LHCN-M2 (cell line): Measurements from ENCODE around the gene DCBLD2. TPM values are rescaled to one million over a fixed set of nuclear protein-coding genes. Genes with fewer than 3 reads are reported as not detected.
"Not testable (repeated sequence)": the region's sequence is repeated elsewhere in the genome, so short reads cannot be mapped to it uniquely, and the experiment has no call there.

Experiments used
- DNase-seq: peaks from one replicate; pipeline ENCODE4 v3.0.0-alpha.2; 2012; ENCODE audit warnings: low read depth
- total RNA-seq: library from RNA; depleted of rRNA; stranded (reverse); fragments of >200 nt; gene quantifications from 2 replicates; pipeline ENCODE4 v1.2.3, GENCODE V29; 2014

Gene DCBLD2
- total RNA-seq, 1 experiment from 2014 or later, result 628 TPM

DNA sequence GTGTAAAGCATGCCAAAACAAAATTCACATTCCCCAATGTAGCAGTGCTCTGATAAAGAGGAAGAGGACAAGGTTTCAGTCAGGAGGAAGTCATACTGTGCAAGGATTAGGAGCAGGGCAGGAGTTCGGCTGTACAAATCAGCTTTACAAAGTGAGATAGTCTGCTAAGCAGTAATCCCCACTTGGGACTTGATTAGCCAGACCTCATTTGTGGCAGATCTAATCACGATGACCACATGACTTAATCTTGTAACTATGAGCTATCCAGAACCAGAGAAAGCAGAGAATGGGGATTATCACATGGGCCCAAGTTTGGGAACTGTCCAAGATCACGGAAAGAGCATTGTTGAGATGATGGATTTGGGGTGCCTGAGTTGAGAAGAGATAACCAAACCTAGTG lies 7.8 kb downstream of the DCBLD2 start:
- no peak for DNase-seq

DNA sequence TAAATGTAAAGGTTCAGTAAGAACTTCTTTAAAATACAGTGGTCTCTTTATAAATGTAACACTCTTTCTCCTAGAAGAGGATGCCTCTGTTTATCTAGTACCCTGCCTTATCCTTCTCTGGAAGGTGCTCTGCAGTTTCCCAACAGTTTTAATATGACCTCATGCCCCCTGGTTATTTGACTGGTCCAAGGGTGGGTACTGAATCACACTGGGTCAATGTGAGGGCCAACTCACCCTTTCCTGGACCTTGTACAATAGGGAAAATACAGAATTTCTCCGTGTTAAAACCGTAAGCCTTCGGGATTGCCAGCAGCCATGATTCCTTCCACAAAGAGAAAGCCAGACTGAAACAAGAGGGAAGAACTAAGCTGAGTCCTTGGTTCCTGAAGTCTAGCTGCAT lies 9.2 kb downstream of the DCBLD2 start:
- DNase-seq, result no peak

DNA sequence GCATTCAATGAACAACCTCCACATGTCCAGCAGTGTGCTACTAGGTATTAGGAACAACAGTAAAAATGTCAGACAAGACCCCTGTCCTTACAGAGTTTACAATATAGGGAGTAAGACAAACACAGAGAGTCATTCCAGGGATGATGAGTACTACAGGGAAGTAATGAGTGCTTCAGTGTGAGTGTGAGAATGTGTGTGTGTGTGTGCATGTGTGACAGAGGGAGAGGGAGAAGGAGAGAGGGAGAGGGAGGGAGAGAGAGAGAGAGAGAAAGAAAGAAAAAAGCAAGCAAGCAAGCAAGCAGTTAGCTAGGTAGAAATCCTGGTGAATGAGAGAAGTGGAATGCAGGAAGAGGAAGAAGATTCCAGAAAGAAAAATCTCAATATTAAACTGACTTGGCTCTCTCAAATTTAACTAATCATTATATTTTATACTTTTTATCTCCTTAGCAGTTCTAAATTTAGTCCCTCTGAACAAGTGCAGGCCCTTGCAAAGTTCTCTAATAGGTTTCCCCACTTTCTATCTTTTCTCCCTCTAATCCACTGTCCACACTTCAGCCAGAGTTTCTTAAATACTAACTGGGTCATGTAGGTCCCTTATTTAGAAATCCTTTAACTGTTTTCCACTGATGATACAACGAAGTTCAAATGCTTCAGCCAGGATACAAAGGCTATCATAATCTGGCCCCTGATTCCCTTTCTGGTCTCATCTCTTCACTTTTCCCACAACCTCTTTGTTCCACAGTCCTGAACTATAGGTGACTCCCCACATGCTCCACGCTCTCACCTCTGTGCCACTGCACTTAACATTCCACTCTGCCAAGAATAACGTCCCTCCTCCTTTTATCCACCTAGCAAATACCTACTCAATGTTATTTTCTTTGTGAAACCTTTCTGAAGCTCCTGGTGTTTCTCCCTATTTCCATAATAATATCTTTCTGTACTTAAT lies 10.3 kb downstream of the DCBLD2 start:
- no peak for DNase-seq

DNA sequence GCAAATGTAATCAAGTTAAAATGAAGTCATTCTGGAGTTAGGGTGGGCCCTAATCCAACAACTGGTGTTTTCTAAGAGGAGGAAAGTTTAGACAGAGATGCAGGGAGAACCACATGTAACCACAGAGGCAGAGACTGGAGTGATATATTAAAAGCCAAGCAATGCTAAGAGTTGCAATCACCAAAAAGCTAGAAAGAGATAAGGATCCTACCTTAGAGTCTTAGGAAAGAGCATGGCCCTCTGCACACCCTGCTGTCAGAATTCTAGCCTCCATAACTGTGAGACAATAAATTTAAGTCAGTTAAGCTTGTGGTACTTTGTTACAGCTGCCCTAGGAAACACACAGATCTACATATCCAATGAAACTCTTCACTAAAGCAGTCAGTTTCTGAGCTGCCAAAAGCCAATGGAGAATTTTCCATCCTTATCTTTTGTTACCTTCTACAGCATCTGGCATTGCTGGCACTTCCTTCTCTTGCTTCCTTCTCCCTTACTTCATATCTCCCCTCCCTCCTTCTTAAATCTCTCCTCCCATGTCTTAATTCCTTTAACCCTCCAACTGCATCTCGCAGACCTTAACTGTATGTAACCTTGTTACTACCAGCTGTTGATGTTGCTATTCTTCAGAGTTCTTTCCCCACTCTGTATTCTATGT lies 11.2 kb downstream of the DCBLD2 start:
- no peak for DNase-seq

DNA sequence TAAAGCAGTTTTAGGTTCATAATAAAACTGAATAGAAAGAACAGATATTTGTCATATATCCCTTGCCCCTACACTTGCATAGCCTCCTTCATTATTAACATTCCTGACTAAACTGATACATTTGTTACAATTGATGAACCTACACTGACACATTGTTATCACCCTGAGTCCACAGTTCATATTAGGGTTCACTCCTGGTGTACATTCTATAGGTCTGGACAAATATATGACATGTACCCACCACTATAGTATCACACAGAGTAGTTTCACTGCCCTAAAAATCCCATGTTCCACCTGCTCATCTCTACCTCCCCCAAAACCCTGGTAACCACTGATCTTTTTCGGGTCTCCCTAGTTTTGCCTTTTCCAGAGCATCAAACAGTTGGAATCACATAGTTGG lies 13.8 kb downstream of the DCBLD2 start:
- no peak for DNase-seq

DNA sequence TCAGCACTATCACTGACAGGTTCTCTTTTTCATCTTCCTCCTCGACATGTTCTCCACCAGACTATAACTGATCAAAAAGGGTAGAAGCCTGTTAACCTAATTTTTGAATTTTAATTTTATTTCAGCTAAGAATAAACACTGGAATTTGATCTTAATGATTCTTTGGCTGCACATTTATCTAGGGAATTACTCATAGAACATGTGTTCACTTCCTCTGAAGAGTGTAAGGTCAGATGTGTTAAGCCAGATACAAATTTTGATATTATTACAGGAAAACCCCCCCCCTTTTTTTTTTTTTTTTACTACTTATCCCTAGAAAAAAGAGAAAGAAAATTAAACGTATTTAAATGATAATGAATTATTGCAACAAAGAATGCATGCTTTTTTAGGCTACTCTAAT lies 15.0 kb downstream of the DCBLD2 start:
- peak; percentile 57 for DNase-seq

DNA sequence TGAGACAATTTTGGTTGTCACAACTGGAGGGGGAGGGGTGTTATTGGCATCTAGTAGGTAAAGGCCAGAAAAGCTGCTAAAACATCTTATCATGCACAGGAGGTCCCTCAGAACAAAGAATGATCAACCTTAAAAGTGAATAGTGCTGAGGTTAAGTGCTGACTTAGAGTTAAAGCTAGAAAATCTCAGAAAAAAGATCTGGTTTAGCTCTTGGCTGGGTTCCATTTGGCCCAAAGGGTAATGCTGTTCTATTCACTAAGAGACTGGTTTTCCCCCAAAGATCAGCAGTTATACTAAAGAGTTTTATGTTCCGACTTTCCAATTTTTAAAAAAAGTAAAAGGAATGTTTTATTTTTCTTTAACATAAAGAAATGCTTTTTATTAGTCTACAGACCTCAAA lies 15.6 kb downstream of the DCBLD2 start:
- DNase-seq, result no peak

DNA sequence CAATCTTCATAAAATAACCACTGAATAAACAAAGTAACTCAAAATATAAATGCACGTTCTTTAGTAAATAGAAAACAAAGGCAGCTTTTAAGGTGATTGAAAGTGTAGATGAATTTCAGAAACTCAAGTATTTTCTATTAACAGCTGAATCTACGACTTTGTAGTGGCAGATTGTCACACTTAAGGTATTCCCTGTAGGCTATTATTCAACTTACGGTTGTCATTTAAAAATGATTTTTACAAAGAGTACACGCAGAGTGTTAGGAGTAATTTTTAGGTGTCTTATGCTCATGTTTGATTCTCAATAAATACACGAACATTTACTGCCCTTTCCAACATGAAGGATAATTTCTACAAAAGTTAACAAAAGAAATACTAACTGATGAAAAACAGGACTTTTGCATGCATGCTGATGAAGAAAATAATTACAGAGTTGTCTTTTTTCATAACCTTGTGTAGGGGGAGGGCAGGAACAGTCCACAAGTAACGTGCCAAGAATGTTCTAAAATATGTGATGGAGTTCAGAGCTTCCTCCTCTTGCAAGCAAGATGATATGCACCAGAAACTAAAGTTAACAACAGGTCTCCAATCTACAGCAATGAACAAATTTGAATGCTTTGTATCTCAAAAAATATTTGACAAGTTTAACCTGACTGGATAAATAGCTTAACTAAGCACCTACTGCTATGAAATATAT lies 16.7 kb downstream of the DCBLD2 start:
- peak; percentile 56 for DNase-seq

DNA sequence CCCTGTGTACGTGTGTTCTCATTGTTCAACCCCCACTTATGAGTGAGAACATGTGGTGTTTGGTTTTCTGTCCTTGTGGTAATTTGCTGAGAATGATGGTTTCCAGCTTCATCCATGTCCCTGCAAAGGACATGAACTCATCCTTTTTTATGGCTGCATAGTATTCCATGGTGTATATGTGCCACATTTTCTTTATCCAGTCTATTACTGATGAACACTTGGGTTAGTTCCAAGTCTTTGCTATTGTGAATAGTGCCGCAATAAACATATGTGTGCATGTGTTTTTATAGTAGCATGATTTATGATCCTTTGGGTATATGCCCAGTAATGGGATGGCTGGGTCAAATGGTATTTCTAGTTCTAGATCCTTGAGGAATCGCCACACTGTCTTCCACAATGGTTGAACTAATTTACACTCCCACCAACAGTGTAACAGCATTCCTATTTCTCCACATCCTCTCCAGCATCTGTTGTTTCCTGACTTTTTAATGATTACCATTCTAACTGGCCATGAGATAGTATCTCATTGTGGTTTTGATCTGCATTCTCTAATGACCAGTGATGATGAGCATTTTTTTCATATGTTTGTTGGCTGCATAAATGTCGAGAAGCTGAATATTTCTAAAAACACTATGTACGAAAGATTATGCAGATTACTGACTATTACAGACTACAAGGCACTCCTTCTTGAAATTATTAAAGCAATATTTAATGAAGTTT lies 18.7 kb downstream of the DCBLD2 start:
- DNase-seq, result not testable (repeated sequence)

DNA sequence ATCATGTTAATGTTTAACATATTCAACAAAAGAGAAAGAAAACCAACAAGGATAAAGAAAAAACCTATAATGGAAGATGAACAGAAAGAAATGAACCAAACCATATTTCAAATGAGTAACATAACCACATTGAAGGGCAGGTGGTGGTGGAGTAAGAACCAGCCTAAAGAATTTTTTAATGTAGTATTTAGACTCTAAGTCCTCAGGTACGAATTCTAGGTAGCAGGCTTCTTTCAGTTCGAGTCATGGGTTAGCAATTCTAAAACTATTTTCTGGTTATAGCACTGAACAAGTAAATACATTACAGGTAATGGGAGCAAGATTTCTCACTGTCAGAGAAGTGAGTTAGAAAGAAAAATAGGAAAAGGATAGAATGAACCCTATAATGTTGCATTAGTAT lies 24.4 kb downstream of the DCBLD2 start:
- DNase-seq, result no peak

DNA sequence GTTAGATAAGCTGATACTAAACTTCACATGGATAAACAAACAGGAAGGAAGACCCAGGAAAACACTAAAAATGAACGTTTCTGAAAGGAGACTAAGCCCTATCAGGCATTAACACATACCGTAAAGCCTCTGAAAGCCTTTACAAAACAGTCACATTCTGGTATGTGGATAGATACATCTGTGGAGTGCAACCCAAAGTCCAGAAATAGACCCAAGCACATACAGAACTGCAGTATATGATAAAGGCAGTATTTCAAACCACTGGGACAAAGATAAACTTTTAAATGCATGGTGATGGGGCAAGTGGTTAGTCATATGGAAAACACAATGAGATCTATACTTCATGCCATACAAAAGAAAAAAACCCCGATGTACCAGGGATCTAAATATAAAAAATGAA lies 26.0 kb downstream of the DCBLD2 start:
- no peak for DNase-seq

DNA sequence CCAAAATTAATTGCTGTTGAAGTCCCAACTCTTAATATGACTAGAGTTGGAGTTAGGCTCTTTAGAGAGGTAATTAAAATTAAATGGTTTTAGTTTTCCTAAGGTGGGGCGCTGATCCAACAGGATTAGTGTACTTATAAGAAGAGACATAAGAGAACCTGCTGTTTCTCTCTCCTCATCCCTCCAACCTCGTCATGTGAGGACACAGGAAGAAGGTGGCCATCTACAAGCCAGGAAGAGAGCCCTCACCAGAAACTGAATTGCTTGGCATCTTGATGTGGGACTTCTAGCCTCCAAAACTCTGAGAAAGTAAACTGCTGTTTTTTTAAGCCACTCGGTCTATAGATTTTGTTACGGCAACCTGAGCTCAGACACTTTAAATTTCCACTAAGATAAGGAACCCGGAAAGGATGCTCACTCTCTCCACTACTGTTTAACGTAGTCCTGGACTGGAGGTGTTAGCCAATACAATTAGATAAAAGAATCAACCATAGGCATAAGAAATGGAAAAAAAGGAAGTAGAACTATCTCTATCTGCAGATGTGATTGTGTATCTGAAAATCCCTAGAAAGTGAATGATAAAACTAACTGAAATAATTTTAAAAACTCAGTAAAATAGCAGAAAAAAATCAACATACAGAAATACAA lies 26.8 kb downstream of the DCBLD2 start:
- no peak for DNase-seq

DNA sequence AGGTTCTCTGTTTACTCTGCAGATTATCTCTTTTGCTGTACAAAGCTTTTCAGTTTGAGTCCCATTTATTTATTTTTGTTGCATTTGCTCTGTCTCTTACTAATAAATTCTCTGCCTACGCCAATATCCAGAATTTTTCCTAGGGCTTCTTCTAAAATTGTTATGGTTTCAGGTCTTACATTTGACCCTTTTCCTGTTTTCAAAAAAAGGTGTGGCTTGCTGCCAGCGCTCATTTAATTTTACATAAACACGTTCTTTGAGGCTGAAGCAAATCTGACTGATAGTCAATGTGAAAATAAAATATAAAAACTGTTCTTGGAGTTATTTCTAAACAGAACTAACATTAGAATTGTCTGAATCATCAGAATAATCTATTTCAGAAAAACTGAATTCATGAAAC lies 32.1 kb downstream of the DCBLD2 start:
- DNase-seq, result no peak

DNA sequence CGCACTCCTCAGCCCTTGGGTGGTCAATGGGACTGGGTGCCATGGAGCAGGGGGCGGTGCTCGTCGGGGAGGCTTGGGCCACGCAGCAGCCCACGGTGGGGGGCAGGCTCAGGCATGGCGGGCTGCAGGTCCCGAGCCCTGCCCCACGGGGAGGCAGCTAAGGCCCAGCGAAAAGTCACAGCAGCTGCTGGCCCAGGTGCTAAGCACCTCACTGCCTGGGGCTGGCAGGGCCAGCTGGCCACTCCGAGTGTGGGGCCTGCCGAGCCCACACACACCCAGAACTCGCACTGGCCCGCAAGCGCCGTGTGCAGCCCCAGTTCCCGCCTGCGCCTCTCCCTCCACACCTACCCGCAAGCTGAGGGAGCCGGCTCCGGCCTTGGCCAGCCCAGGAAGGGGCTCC lies 43.5 kb downstream of the DCBLD2 start:
- not testable (repeated sequence) for DNase-seq

DNA sequence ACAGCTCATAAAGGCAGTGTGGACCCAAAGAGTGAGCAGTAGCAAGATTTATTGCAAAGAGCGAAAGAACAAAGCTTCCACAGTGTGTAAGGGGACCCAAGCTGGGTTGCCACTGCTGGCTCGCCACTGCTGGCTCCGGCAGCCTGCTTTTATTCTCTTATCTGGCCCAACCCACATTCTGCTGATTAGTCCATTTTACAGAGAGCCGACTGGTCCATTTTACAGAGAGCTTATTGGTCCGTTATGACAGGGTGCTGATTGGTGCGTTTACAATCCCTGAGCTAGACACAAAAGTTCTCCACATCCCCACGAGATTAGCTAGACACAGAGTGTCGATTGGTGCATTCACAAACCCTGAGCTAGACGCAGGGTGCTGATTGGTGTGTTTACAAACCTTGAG lies 44.2 kb downstream of the DCBLD2 start:
- not testable (repeated sequence) for DNase-seq

DNA sequence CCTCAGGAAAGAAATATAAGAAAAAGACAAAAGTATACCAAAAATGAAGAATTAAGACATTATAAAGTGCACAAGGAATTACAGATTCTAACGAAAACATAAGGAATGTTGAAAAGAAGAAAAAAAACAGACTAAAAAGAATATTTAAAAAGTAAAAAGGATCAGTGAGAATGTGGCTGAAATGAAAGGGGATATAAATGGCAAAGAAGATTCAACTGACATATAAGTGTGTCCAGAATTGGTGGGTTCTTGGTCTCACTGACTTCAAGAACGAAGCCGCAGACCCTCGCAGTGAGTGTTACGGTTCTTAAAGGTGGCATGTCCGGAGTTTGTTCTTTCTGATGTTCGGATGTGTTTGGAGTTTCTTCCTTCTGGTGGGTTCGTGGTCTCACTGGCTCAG lies 44.8 kb downstream of the DCBLD2 start:
- no peak for DNase-seq

DNA sequence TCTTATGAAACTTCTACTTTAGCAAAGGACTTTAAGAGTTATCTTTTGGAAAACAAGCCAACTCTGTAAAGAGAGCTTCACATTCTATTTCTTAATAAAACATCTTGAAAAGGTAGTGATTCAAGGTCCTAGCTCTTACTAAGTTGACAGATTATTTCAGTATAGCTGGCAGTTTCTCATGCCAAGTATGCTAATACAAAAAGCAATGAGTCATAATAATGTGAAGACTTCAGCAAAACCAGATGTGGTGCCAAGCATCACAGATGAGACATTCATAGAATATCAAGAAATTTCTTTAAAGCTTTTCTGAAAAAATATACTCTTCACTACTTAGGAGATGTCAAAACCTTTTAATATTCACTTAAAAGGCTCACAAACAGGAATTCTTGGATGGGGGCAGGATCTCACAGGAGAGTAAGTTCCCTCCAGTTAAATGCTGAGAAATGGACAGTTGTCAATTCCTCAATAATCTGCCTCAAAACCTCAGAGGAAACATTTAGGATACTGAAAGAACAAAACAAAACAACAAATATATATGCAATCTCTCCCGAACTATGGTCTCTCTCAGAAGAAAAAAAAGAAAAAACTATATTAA lies 45.6 kb downstream of the DCBLD2 start:
- peak; percentile 89 for DNase-seq

DNA sequence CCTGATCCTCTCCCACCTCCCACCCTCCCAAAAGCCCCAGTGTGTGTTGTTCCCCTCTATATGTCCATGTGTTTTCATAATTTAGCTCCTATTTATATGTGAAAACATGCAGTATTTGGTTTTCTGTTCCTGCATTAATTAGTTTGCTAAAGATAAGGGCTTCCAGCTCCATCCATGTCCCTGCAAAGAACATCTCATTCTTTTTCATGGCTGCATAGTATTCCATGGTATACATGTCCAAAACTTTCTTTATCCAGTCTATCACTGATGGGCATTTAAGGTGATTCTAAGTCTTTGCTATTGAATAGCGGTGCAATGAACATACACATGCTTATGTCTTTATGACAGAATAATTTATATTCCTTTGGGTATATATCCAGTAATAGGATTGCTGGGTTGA lies 53.4 kb downstream of the DCBLD2 start:
- no peak for DNase-seq

DNA sequence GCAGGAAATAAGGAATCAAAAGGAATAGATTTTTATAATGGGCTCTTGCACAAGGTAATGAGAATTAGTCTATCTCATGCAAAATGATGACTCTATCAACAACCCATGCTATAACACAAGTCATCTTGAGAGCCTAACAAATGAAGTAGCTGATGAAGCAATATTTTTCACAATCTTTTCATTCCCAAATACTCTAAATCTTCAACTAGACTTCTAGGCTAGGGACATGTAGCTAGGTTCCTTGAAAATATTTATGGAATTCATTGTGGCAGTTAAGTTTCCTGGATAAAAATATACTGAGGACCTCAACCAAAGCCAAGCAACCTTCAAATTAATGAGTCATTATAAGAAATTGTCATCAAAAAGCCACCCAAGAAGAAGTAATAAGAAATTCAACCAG lies 55.4 kb downstream of the DCBLD2 start:
- no peak for DNase-seq

DNA sequence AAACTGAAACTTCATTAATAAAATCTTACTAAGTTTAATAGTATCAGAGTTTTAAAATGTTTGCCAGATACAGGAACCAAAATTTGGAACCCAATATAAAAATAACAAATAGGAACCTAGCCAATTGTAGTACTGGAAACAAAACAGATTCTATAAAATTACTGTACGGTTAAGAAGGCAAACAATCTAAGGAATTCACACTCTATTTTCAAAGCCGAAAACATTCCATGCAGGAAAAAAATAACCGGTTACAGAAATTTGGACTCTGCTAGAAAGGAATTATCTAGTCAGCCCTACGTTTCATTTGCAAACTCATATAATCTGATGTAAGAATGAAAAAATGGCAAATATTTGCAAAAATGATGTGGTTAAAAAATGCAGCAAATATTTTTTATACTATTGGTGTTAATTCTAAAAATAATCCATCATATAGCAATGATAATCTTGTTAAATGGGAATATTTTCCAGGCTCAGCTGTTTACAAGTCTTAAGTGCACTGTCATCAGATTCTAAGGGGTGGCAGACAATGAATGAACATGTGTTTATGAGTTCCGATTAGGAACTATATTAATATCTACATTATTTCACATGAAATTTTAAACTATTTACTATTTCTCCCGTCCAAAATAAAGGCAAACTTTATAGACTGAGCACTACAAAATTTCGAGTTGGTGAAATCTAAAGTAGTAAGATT lies 58.1 kb downstream of the DCBLD2 start:
- DNase-seq, result no peak
